DND-41 (cell line): Measurements from ENCODE around the gene GALR2.

Source experiments
- CTCF ChIP-seq: IDR thresholded peaks from 2 replicates; pipeline ENCODE4 v1.5.1; 2012; ENCODE audit warnings: borderline replicate concordance, low read length, moderate library complexity, mild to moderate bottlenecking; ENCODE audit not compliant: poor library complexity, severe bottlenecking; ENCODE audit errors: extremely low read depth
- EZH2 ChIP-seq: IDR thresholded peaks from 3 replicates; pipeline ENCODE4 v1.6.1; 2012; ENCODE audit warnings: borderline replicate concordance, low read depth, mild to moderate bottlenecking, moderate library complexity, low read length, inconsistent platforms; ENCODE audit not compliant: severe bottlenecking

GRCh38 chr17:76078860-76079534 lies 4.4 kb downstream of the GALR2 start, which contains the start of gene ZACN:
- TF ChIP-seq CTCF, result no peak
- no peak for TF ChIP-seq EZH2
